Measurements from ENCODE around the gene BTN3A1. TPM values are rescaled to one million over a fixed set of nuclear protein-coding genes. Genes with fewer than 3 reads are reported as not detected.
"Not testable (repeated sequence)": the region's sequence is repeated elsewhere in the genome, so short reads cannot be mapped to it uniquely, and the experiment has no call there.

Gene BTN3A1
- total RNA-seq, 1 experiment from 2014 or later: 10.8 TPM

- DNase-seq (ENCODE audit: low read depth): no peak
Measured at GRCh38 chr6:26414281-26414680, 12.2 kb downstream of the BTN3A1 start.

GRCh38 chr6:26415036-26415614 lies 13.1 kb downstream of the BTN3A1 start:
- DNase-seq (ENCODE audit: low read depth): no peak

- peak; percentile 29 for DNase-seq (ENCODE audit: low read depth)
Measured at GRCh38 chr6:26415791-26416190, 13.7 kb downstream of the BTN3A1 start.

- no peak for DNase-seq (ENCODE audit: low read depth)
Measured at GRCh38 chr6:26416288-26416687, 14.2 kb downstream of the BTN3A1 start.

DNA sequence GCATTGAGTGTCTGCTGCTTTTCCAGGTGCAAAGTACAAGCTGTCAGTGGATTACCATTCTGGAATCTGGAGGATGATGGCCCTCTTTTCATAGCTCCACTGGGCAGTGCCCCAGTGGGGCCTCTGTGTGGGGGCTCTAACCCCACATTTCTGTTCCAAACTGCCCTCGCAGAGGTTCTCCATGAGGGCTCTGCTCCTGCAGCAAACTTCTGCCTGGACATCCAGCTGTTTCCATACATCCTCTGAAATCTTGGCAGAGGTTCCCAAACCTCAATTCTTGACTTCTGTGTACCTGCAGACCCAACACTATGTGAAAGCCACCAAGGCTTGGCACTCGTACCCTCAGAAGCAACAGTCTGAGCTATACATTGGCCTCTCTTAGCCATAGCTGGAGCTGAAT lies 16.0 kb downstream of the BTN3A1 start:
- DNase-seq (ENCODE audit: low read depth): not testable (repeated sequence)

GRCh38 chr6:26418795-26419194 lies 16.7 kb downstream of the BTN3A1 start:
- not testable (repeated sequence) for DNase-seq (ENCODE audit: low read depth)

DNA sequence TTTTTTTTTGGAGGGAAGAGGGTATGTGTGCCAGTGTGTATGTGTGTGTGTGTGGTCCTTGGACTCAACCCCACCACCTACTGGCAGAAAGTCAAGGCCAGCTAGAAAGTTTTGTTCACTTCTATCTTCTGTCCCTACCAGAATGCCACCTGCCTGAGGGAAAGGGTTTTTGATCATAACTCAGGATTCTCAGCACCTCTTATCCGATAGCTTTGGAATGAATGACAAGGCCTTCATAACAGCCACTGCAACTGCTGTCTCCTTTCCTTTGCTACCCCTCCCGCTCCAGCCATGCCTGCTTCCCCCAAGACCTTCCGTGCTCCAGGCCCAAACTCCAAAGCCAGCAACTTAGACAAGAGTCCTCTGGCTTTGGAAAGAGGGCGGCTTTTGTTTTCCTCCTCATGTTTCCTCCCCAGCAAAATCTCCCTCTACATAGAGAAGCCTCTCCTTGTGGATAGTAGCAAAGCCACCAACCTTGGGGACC lies 18.7 kb downstream of the BTN3A1 start:
- peak; percentile 71 for DNase-seq (ENCODE audit: low read depth)

DNA sequence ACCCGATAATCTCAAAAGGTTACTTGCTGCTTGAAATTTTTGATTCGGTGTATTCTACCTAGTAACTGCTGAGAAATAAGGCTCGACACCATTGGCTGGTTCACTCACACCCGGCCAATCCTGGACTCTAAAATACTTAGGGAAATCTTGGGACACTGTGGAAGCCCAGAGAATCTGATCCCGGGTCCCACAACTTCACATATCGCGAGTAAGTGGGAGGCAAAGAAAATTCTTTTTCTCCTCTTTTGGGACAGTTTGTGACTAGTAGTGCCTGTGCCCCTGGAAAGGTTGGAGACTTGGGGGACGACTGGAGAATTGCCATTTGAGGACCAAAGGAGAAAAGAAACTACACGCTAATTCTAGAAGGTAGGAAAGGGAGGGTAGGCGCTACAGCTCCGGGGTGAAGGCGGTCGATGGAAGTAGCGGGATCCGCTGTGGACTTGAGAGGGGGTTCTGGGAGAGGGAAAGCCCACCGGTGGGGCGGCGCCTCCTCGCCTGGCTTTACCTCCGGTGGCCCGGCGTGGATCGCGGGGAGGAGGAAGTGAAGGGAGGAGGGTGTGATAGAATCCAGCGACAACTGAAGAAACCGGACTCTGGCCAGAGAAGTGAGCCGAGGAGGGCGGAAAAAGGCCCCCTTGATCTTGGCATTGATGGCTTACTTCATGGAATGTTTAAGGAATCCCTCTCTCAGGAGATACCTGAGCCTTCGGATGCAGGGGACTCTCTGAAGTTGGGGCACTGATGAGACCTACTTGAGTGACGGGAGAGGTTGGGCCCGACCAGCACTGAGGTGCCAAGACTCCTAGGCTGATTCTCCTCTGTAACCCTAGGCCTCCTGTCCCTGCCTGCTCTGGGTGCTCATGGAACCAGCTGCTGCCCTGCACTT lies 19.4 kb downstream of the BTN3A1 start:
- peak; percentile 93 for DNase-seq (ENCODE audit: low read depth)

GRCh38 chr6:26422329-26422728 lies 20.3 kb downstream of the BTN3A1 start:
- no peak for DNase-seq (ENCODE audit: low read depth)

DNA sequence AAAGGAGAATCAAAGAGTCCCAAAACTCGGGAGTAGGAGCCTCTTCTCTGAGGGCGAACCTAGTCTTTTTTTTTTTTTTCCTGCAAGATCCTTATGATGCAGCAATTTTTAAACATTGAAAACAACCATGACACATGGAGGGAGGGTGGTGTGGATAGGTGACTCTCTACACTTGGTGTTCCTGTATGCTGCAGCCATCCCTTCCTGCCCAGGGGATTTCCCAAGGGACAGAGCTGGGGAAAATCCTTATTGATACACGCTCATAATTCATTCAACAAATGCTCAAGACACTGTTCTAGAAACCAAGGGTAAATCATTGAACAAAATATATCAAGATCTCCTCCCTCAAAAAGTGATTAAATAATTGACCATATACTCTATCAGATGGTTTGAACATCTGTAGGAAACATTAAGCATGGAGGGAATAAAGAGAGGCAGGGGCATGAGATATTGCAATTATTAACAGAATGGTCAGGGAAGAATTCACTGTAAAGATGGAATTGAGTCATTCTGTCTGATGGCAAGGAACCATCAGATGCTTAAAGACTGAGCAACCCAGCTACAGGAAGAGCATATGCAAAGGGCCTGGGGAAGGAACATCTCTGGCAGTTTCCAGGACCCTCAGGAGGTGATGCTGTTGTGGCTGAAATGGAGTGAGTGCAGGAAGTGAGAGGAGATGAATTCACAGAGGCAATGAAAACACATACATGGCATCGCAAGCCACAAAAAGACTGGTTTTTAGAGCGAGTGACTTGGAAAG lies 24.8 kb downstream of the BTN3A1 start:
- no peak for DNase-seq (ENCODE audit: low read depth)

DNA sequence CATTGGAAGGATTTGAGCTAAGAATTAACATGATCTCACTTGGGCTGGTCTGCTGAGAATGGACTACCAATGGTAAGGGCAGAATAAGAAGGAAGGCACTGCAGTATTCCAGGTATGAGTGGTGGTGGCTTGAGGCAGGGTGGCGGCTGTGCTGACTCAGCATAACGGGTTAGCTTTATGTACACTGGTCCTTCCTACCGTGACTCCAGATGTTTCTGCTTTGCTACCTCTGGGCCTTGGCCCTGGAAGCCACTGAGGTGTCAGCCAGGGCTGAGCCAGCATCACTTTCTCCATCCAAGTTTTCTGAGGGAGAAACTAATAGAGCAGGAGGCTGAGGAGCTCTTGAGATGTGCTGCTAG lies 25.4 kb downstream of the BTN3A1 start:
- no peak for DNase-seq (ENCODE audit: low read depth)

DNA sequence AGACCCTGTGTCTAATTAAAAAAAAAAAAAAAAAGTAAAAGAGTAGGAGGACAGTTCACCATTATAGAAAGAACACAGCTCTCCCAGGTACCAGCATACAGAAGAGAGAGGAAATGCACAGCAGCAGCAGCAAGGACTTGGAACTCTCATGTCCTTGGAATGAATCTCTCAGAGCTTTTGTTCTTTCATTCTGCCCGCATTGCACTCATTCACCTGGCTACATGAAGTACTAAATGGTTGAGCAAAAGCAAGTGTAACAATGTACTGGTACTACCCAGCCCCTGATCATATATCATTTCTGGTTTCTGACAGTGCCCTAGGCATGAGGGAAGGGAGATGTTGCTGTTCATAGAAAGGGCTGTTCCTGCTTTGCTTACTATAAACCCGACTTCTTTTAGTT lies 26.1 kb downstream of the BTN3A1 start:
- DNase-seq (ENCODE audit: low read depth): no peak

DNA sequence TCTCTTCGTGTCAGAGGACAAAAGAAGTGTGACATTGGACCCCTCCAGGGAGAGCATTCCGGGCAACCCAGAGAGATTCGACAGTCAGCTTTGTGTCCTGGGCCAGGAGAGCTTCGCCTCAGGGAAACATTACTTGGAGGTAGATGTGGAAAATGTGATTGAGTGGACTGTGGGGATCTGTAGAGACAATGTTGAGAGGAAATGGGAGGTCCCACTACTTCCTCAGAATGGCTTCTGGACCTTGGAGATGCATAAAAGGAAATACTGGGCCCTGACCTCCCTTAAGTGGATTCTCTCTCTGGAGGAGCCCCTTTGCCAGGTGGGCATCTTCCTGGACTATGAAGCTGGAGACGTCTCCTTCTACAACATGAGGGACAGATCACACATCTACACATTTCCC lies 28.7 kb downstream of the BTN3A1 start:
- no peak for DNase-seq (ENCODE audit: low read depth)

DNA sequence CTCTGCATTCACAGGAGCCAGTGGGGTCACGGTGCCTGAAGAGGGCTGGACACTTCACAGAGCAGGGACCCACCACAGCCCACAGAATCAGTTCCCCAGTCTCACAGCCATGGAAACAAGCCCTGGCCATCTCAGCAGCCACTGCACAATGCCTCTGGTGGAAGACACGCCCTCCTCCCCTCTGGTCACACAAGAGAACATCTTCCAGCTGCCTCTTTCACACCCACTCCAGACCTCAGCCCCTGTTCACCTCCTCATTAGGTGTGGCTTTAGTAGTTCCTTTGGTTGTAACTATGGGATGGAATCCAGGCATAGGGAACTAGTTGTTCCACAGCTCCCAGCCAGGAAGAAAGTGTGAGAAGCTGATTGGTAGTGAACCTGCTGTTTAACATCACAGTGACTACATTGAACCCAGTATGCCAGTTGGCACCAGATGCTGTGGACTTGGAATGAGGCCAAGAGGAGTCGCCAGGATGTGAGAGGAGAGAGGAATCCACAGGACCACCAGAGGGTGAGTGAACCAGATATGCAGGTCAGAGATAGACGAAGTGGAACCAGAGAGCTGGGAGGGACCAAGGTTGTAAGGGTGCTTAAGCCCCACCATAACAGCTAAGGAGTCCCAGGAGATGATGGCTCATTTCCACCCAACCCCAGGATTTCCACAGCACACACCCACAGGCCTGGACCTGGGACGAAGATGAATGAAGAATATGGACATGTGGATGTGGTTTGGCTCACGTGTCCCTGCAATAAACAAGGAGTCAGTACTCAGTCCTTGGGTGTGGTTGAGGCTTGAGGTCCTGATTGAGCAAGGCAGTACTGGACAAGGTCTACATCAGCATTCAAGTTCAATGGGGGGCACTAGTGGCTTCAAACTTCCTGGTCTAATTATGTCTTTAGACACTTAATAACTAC lies 29.4 kb downstream of the BTN3A1 start:
- DNase-seq (ENCODE audit: low read depth): peak; percentile 63

- peak; percentile 26 for DNase-seq (ENCODE audit: low read depth)
Measured at GRCh38 chr6:26432627-26433201, 30.6 kb downstream of the BTN3A1 start.

- not testable (repeated sequence) for DNase-seq (ENCODE audit: low read depth)
Measured at GRCh38 chr6:26433680-26434079, 31.6 kb downstream of the BTN3A1 start.

GRCh38 chr6:26436018-26436417 lies 33.9 kb downstream of the BTN3A1 start:
- no peak for DNase-seq (ENCODE audit: low read depth)

- no peak for DNase-seq (ENCODE audit: low read depth)
Measured at GRCh38 chr6:26437550-26437949, 35.5 kb downstream of the BTN3A1 start.

- no peak for DNase-seq (ENCODE audit: low read depth)
Measured at GRCh38 chr6:26438000-26438399, 35.9 kb downstream of the BTN3A1 start.

GRCh38 chr6:26439151-26440125 lies 37.4 kb downstream of the BTN3A1 start:
- DNase-seq (ENCODE audit: low read depth): no peak
